GM18526 (cell line): ENCODE measurements around the gene CFAP61.

Source experiments
- POLR2A ChIP-seq: IDR thresholded peaks from 3 replicates; pipeline ENCODE4 v1.6.1; 2011; ENCODE audit not compliant: insufficient read length; ENCODE audit errors: extremely low read depth

Gene CFAP61

GRCh38 chr20:20321917-20322316 is 269.6 kb downstream of the CFAP61 start:
- no peak for TF ChIP-seq POLR2A

- no peak for TF ChIP-seq POLR2A
These were observed 270.6 kb downstream of the CFAP61 start for GRCh38 chr20:20322912-20323311.

GRCh38 chr20:20327746-20328145 is 275.4 kb downstream of the CFAP61 start:
- no peak for TF ChIP-seq POLR2A

- TF ChIP-seq POLR2A, result no peak
These were observed 277.2 kb downstream of the CFAP61 start for GRCh38 chr20:20329564-20329963.

- no peak for TF ChIP-seq POLR2A
These were observed 278.8 kb downstream of the CFAP61 start for GRCh38 chr20:20331156-20331555.

GRCh38 chr20:20331817-20332216 is 279.5 kb downstream of the CFAP61 start:
- no peak for TF ChIP-seq POLR2A

- TF ChIP-seq POLR2A, result no peak
These were observed 281.5 kb downstream of the CFAP61 start for GRCh38 chr20:20333866-20334265.

GRCh38 chr20:20334489-20334888 is 282.2 kb downstream of the CFAP61 start:
- TF ChIP-seq POLR2A, result no peak

- TF ChIP-seq POLR2A, result no peak
These were observed 285.9 kb downstream of the CFAP61 start for GRCh38 chr20:20338133-20338730.

- no peak for TF ChIP-seq POLR2A
These were observed 288.1 kb downstream of the CFAP61 start for GRCh38 chr20:20340443-20340842.

- TF ChIP-seq POLR2A, result no peak
These were observed 289.0 kb downstream of the CFAP61 start for GRCh38 chr20:20341371-20341770.

- no peak for TF ChIP-seq POLR2A
These were observed 289.7 kb downstream of the CFAP61 start for GRCh38 chr20:20342066-20342465.

GRCh38 chr20:20343932-20344331 is 291.6 kb downstream of the CFAP61 start:
- no peak for TF ChIP-seq POLR2A

- TF ChIP-seq POLR2A, result no peak
These were observed 292.1 kb downstream of the CFAP61 start for GRCh38 chr20:20344476-20344875.

- no peak for TF ChIP-seq POLR2A
These were observed 301.2 kb downstream of the CFAP61 start for GRCh38 chr20:20353576-20353975.

GRCh38 chr20:20358801-20359200 is 306.5 kb downstream of the CFAP61 start:
- no peak for TF ChIP-seq POLR2A

- TF ChIP-seq POLR2A, result no peak
These were observed 307.3 kb downstream of the CFAP61 start for GRCh38 chr20:20359628-20360027.
